Uterus (tissue), 4 donors: ENCODE measurements around the gene PSMC6. TPM values are rescaled to one million over a fixed set of nuclear protein-coding genes. Genes with fewer than 3 reads are reported as not detected.

Experiments
- DNase-seq, 2 donors: peaks; one replicate each; pipeline ENCODE4 v3.0.0-alpha.2; 2019 to 2020
- H3K27ac ChIP-seq, 2 donors: fragments of 200-600 bp; sonication (generic); 1 replicate in 1 of 2; 2 replicates in 1 of 2; pipeline ENCODE4 v1.5.1; 2016 to 2018
- H3K27me3 ChIP-seq, 2 donors: fragments of 200-600 bp; sonication (generic); one replicate each; pipeline ENCODE4 v1.5.1; 2018 to 2019; ENCODE audit warnings: control low read depth in 1 of 2
- H3K36me3 ChIP-seq, 2 donors: fragments of 200-600 bp; sonication (generic); one replicate each; pipeline ENCODE4 v1.5.1; 2019; ENCODE audit warnings: control low read depth in 1 of 2
- H3K4me1 ChIP-seq, 2 donors: fragments of 200-600 bp; sonication (generic); one replicate each; pipeline ENCODE4 v1.5.1; 2018 to 2019; ENCODE audit warnings: control low read depth in 1 of 2
- H3K4me3 ChIP-seq, 2 donors: fragments of 200-600 bp; sonication (generic); 1 replicate in 1 of 2; 2 replicates in 1 of 2; pipeline ENCODE4 v1.5.1; 2018 to 2019; ENCODE audit warnings: mild to moderate bottlenecking in 1 of 2
- H3K9me3 ChIP-seq, 2 donors: fragments of 200-600 bp; sonication (generic); one replicate each; pipeline ENCODE4 v1.5.1; 2019; ENCODE audit warnings: control low read depth in 1 of 2
- CTCF ChIP-seq, 4 experiments: fragments of 200-600 bp in 2 of 4; fragments of 450-650 bp in 2 of 4; sonication (generic) in 2 of 4; IDR thresholded peaks; one replicate each; pipeline ENCODE4 v1.5.1; 2016 to 2019; ENCODE audit warnings: antibody characterized with exemption in 4 of 4, mild to moderate bottlenecking in 2 of 4, moderate library complexity in 1 of 4
- POLR2A ChIP-seq, 2 donors: fragments of 450-650 bp; IDR thresholded peaks; one replicate each; pipeline ENCODE4 v1.6.1; 2016; ENCODE audit warnings: antibody characterized with exemption in 2 of 2, mild to moderate bottlenecking in 1 of 2, moderate library complexity in 1 of 2
- intact Hi-C: fragments of 100-400 bp; cut with DNase I; formaldehyde crosslinking; loops from one replicate; pipeline ENCODE4 v1.15.1; 2023; ENCODE audit warnings: low total_unique reads
- total RNA-seq, 4 donors: library from RNA; depleted of rRNA in 3 of 4; stranded (reverse); fragments of >200 nt in 3 of 4; gene quantifications; one replicate each; pipeline versions ENCODE4 v1.1.0 to v1.2.4, GENCODE V29; 2014 to 2023
- donor health status: DM: yes; HTN: yes; CAD: no.

The PSMC6 gene
- total RNA-seq, 4 donors from 2014 or later = 76.9 to 129 (median 92.6) TPM

- no peaks in the 10 kb centered on the region for H3K27me3 ChIP-seq
- H3K36me3 ChIP-seq = no peaks in the 10 kb centered on the region
- DNase-seq = no peak
- no peak for TF ChIP-seq CTCF (IDR thresholded peaks at IDR 0.05)
- no peak for TF ChIP-seq POLR2A (IDR thresholded peaks at IDR 0.05)
- intact Hi-C loops = no loop called here
- H3K4me3 ChIP-seq = no peak overlapping the region
- no peaks in the 10 kb centered on the region for H3K9me3 ChIP-seq
- no peak overlapping the region for H3K27ac ChIP-seq
- H3K4me1 ChIP-seq = no peaks in the 10 kb centered on the region
These were observed 60.2 kb downstream of the PSMC6 start for GRCh38 chr14:52767058-52767833.

GRCh38 chr14:52769887-52770286, 62.9 kb downstream of the PSMC6 start:
- Histone ChIP-seq H3K27me3 (no peaks in the 10 kb centered on the region), H3K9me3 (no peaks in the 10 kb centered on the region), H3K36me3 (no peaks in the 10 kb centered on the region), H3K4me3 (no peak overlapping the region), H3K27ac (no peak overlapping the region), H3K4me1 (no peaks in the 10 kb centered on the region)
- no peak for DNase-seq
- intact Hi-C loops = no loop called here
- TF ChIP-seq CTCF (IDR thresholded peaks at IDR 0.05) = no peak
- TF ChIP-seq POLR2A (IDR thresholded peaks at IDR 0.05) = no peak

- Histone ChIP-seq H3K4me1 (no peaks in the 10 kb centered on the region), H3K27ac (no peak overlapping the region), H3K36me3 (no peaks in the 10 kb centered on the region), H3K9me3 (no peaks in the 10 kb centered on the region), H3K27me3 (no peaks in the 10 kb centered on the region), H3K4me3 (no peak overlapping the region)
- intact Hi-C loops = no loop called here
- TF ChIP-seq CTCF (IDR thresholded peaks at IDR 0.05) (no peak), POLR2A (IDR thresholded peaks at IDR 0.05) (no peak)
- DNase-seq = no peak
These were observed 69.8 kb downstream of the PSMC6 start for GRCh38 chr14:52776816-52777215.

Other genes with a start within 250 kb of the PSMC6 start
- gene TXNDC16, start 154.7 kb upstream of the PSMC6 start, total RNA-seq = 10 to 100 TPM in 3 of 4 donors, 1 to 10 TPM in 1; 2.8 to 22.3 (median 12.8) TPM
- gene GPR137C, start 154.4 kb upstream of the PSMC6 start, total RNA-seq = 10 to 100 TPM in 1 of 4 donors, 1 to 10 TPM in 1, not detected in 2; 1.1 to 10.9 TPM
- 10 to 100 TPM; 21.3 to 38.2 (median 30.4) TPM for gene ERO1A, start 11.6 kb upstream of the PSMC6 start, total RNA-seq
- 10 to 100 TPM in 3 of 4 donors, 1 to 10 TPM in 1; 10.0 to 31.8 (median 18.3) TPM for gene STYX, start 23.0 kb downstream of the PSMC6 start, total RNA-seq
- gene GNPNAT1, start 84.4 kb downstream of the PSMC6 start, total RNA-seq = 10 to 100 TPM in 3 of 4 donors, 1 to 10 TPM in 1; 3.8 to 26.8 (median 15.3) TPM
- gene FERMT2, start 243.8 kb downstream of the PSMC6 start, total RNA-seq = 100 to 1,000 TPM in 3 of 4 donors, 10 to 100 TPM in 1; 98.2 to 201 (median 180) TPM